ENCODE results near the gene SRCAP.

GRCh38 chr16:30761928-30762902 is 63.2 kb downstream of the SRCAP start, which contains the start of the genes CFAP119 and RNF40:
- TF ChIP-seq SUZ12 (IDR thresholded peaks at IDR 0.05; ENCODE audit: low read length) (no peak), CBX5 (IDR thresholded peaks at IDR 0.05; ENCODE audit: low read depth, low read length) (no peak), POLR2A (IDR thresholded peaks at IDR 0.05; ENCODE audit: control extremely low read depth in 1 of 2, low read depth in 2 of 2, low read length in 2 of 2) (peak; percentile 66 to 84), POLR2AphosphoS5 (IDR thresholded peaks at IDR 0.05; ENCODE audit: low read depth, low read length) (peak; percentile 70; the same call in 1 of the 2 replicates)

Measured in H1 (cell line).